NT2/D1 (cell line): Measurements from ENCODE around the gene FRMD4A.
A peak's percentile ranks its signal among the peaks of the same experiment; 100 is the strongest.
"Not testable (repeated sequence)": the region's sequence is repeated elsewhere in the genome, so short reads cannot be mapped to it uniquely, and the experiment has no call there.

ENCODE experiments used
- DNase-seq: peaks from one replicate; pipeline ENCODE4 v3.0.0-alpha.2; 2011; ENCODE audit warnings: low read depth, low spot score
- H3K27me3 ChIP-seq: 2 replicates; pipeline ENCODE4 v1.6.0; 2011; ENCODE audit warnings: mild to moderate bottlenecking; ENCODE audit not compliant: insufficient read length, insufficient read depth
- H3K36me3 ChIP-seq: 2 replicates; pipeline ENCODE4 v1.6.1; 2011; ENCODE audit warnings: mild to moderate bottlenecking, low read length, mixed read lengths; ENCODE audit not compliant: insufficient read depth, insufficient read length
- H3K4me1 ChIP-seq: 2 replicates; pipeline ENCODE4 v1.5.1; 2011; ENCODE audit not compliant: insufficient read depth, insufficient read length
- H3K4me3 ChIP-seq: 2 replicates; pipeline ENCODE4 v1.5.1; 2011; ENCODE audit warnings: low read depth; ENCODE audit not compliant: insufficient read length
- H3K9ac ChIP-seq: 2 replicates; pipeline ENCODE4 v1.6.0; 2011; ENCODE audit warnings: low read depth; ENCODE audit not compliant: insufficient read length
- H3K9me3 ChIP-seq: 2 replicates; pipeline ENCODE4 v1.5.1; 2011; ENCODE audit warnings: mild to moderate bottlenecking, low read length; ENCODE audit not compliant: insufficient read depth
- SUZ12 ChIP-seq: IDR thresholded peaks from 2 replicates; pipeline ENCODE4 v1.6.1; 2011; ENCODE audit not compliant: insufficient read length, insufficient read depth; ENCODE audit errors: extremely low read depth
- YY1 ChIP-seq: IDR thresholded peaks from 2 replicates; pipeline ENCODE4 v1.6.1; 2011; ENCODE audit not compliant: insufficient read length, insufficient read depth
- ZNF274 ChIP-seq: IDR thresholded peaks from 2 replicates; pipeline ENCODE4 v1.6.1; 2011; ENCODE audit warnings: mild to moderate bottlenecking, low read depth, low read length

FRMD4A gene

GRCh38 chr10:14219411-14219810 is 111.3 kb downstream of the FRMD4A start:
- TF ChIP-seq YY1 (no peak), ZNF274 (no peak), SUZ12 (no peak)
- Histone ChIP-seq H3K4me3 (no peak overlapping the region), H3K9me3 (no peaks in the 10 kb centered on the region), H3K27me3 (no peaks in the 10 kb centered on the region), H3K9ac (no peak overlapping the region), H3K36me3 (no peaks in the 10 kb centered on the region), H3K4me1 (no peaks in the 10 kb centered on the region)
- DNase-seq, result no peak

GRCh38 chr10:14215641-14216040 is 115.1 kb downstream of the FRMD4A start:
- no peak for DNase-seq
- TF ChIP-seq SUZ12 (no peak), YY1 (no peak), ZNF274 (no peak)
- H3K4me3 ChIP-seq, result no peak overlapping the region
- no peak overlapping the region for H3K9ac ChIP-seq
- no peaks in the 10 kb centered on the region for H3K36me3 ChIP-seq
- H3K4me1 ChIP-seq, result no peaks in the 10 kb centered on the region
- no peaks in the 10 kb centered on the region; the same call in 1 of the 2 replicates for H3K9me3 ChIP-seq
- no peaks in the 10 kb centered on the region for H3K27me3 ChIP-seq

GRCh38 chr10:14213703-14214102 is 117.0 kb downstream of the FRMD4A start:
- H3K27me3 ChIP-seq, DNase-seq, H3K9me3 ChIP-seq, H3K9ac ChIP-seq, H3K4me1 ChIP-seq, H3K4me3 ChIP-seq, H3K36me3 ChIP-seq: not testable (repeated sequence)

- Histone ChIP-seq H3K27me3 (no peaks in the 10 kb centered on the region), H3K9ac (no peak overlapping the region), H3K4me3 (no peak overlapping the region), H3K36me3 (no peaks in the 10 kb centered on the region), H3K4me1 (no peaks in the 10 kb centered on the region), H3K9me3 (no peaks in the 10 kb centered on the region; the same call in 1 of the 2 replicates)
- TF ChIP-seq YY1, result no peak
- TF ChIP-seq ZNF274, result no peak
- TF ChIP-seq SUZ12, result no peak
- DNase-seq, result no peak
These were observed 119.1 kb downstream of the FRMD4A start for GRCh38 chr10:14211610-14212009.

GRCh38 chr10:14208231-14208630 is 122.5 kb downstream of the FRMD4A start:
- H3K9ac ChIP-seq, result no peak overlapping the region
- H3K36me3 ChIP-seq, result no peaks in the 10 kb centered on the region
- no peaks in the 10 kb centered on the region for H3K27me3 ChIP-seq
- H3K4me3 ChIP-seq, result no peak overlapping the region
- TF ChIP-seq ZNF274 (no peak), SUZ12 (no peak), YY1 (no peak)
- no peak for DNase-seq
- no peaks in the 10 kb centered on the region for H3K4me1 ChIP-seq
- H3K9me3 ChIP-seq, result no peaks in the 10 kb centered on the region

GRCh38 chr10:14205233-14205632 is 125.5 kb downstream of the FRMD4A start:
- no peaks in the 10 kb centered on the region for H3K36me3 ChIP-seq
- H3K27me3 ChIP-seq, result no peaks in the 10 kb centered on the region
- H3K9me3 ChIP-seq, result no peaks in the 10 kb centered on the region
- H3K4me1 ChIP-seq, result no peaks in the 10 kb centered on the region
- H3K4me3 ChIP-seq, result no peak overlapping the region
- no peak for DNase-seq
- TF ChIP-seq ZNF274, result no peak
- TF ChIP-seq YY1, result no peak
- TF ChIP-seq SUZ12, result no peak
- H3K9ac ChIP-seq, result no peak overlapping the region

- Histone ChIP-seq H3K9ac (no peak overlapping the region), H3K4me3 (no peak overlapping the region), H3K36me3 (no peaks in the 10 kb centered on the region), H3K9me3 (no peaks in the 10 kb centered on the region), H3K27me3 (no peaks in the 10 kb centered on the region), H3K4me1 (no peaks in the 10 kb centered on the region)
- DNase-seq, result peak; percentile 36
- no peak for TF ChIP-seq SUZ12
- TF ChIP-seq YY1, result no peak
- no peak for TF ChIP-seq ZNF274
These were observed 129.8 kb downstream of the FRMD4A start for GRCh38 chr10:14200698-14201544.

- not testable (repeated sequence) for H3K36me3 ChIP-seq, H3K9ac ChIP-seq, H3K4me1 ChIP-seq, DNase-seq, H3K27me3 ChIP-seq, H3K4me3 ChIP-seq, H3K9me3 ChIP-seq
These were observed 131.6 kb downstream of the FRMD4A start for GRCh38 chr10:14199098-14199497.
